Neural cell (in vitro differentiated cells): ENCODE results near the gene PCDHA1. TPM values are rescaled to one million over a fixed set of nuclear protein-coding genes. Genes with fewer than 3 reads are reported as not detected.

Experiments
- H2AFZ ChIP-seq: fragments of 200-600, 300-800 bp; sonication (generic), shearing (Covaris generic); 2 replicates; pipeline ENCODE4 v1.6.0; 2014; ENCODE audit warnings: low read depth, mild to moderate bottlenecking, antibody characterized with exemption, low read length, moderate library complexity
- H3F3A ChIP-seq: fragments of 200-600 bp; shearing (Covaris generic); 2 replicates; pipeline ENCODE4 v1.6.1; 2016; ENCODE audit warnings: mild to moderate bottlenecking, moderate library complexity, mixed read lengths, antibody characterized with exemption, low read length; ENCODE audit not compliant: insufficient read depth, poor library complexity, severe bottlenecking
- H3K27ac ChIP-seq: fragments of 200-600, 300-800 bp; sonication (generic), shearing (Covaris generic); 2 replicates; pipeline ENCODE4 v1.5.1; 2014; ENCODE audit warnings: mild to moderate bottlenecking, low read length, moderate library complexity
- H3K27me3 ChIP-seq: fragments of 300-800, 200-600 bp; sonication (generic), shearing (Covaris generic); 2 replicates; pipeline ENCODE4 v1.6.0; 2014; ENCODE audit warnings: mild to moderate bottlenecking, low read depth, low read length, moderate library complexity; ENCODE audit not compliant: insufficient read depth
- H3K36me3 ChIP-seq: fragments of 300-800, 200-600 bp; sonication (generic), shearing (Covaris generic); 2 replicates; pipeline ENCODE4 v1.5.1; 2014; ENCODE audit warnings: mild to moderate bottlenecking, antibody characterized with exemption, low read length, moderate library complexity; ENCODE audit not compliant: insufficient read depth
- H3K4me2 ChIP-seq: fragments of 300-800, 200-600 bp; sonication (generic), shearing (Covaris generic); 2 replicates; pipeline ENCODE4 v1.6.0; 2014; ENCODE audit warnings: mild to moderate bottlenecking, low read length
- H3K4me3 ChIP-seq: fragments of 300-800, 200-600 bp; sonication (generic), shearing (Covaris generic); 2 replicates; pipeline ENCODE4 v1.5.1; 2014; ENCODE audit warnings: mild to moderate bottlenecking, low read length, moderate library complexity
- H3K79me2 ChIP-seq: fragments of 200-600 bp; shearing (Covaris generic); replicated peaks from 2 replicates; pipeline ENCODE4 v1.6.0; 2014; ENCODE audit warnings: mild to moderate bottlenecking, low read length, moderate library complexity; ENCODE audit not compliant: insufficient read depth
- H3K9ac ChIP-seq: fragments of 300-800, 200-600 bp; sonication (generic), shearing (Covaris generic); 2 replicates; pipeline ENCODE4 v1.6.1; 2016; ENCODE audit warnings: mild to moderate bottlenecking, low read length, mixed read lengths
- H3K9me2 ChIP-seq: fragments of 200-600 bp; shearing (Covaris generic); 2 replicates; pipeline ENCODE4 v1.6.1; 2016; ENCODE audit warnings: mild to moderate bottlenecking, low read length, mixed read lengths; ENCODE audit not compliant: insufficient read depth
- H3K9me3 ChIP-seq: fragments of 200-600, 300-800 bp; sonication (generic), shearing (Covaris generic); 2 replicates; pipeline ENCODE4 v1.6.1; 2016; ENCODE audit warnings: mild to moderate bottlenecking, mixed run types, low read length, moderate library complexity, mixed read lengths
- H4K20me1 ChIP-seq: fragments of 200-600 bp; shearing (Covaris generic); 2 replicates; pipeline ENCODE4 v1.6.1; 2016; ENCODE audit warnings: mild to moderate bottlenecking, mixed run types; ENCODE audit not compliant: insufficient read depth
- EP300 ChIP-seq: fragments of 450-650 bp; conservative IDR thresholded peaks from 2 replicates; pipeline ENCODE4 v1.6.1; 2014; ENCODE audit warnings: antibody characterized with exemption, mild to moderate bottlenecking, moderate library complexity; ENCODE audit not compliant: poor library complexity, severe bottlenecking
- EZH2 ChIP-seq: fragments of 200-600, 300-800 bp; shearing (Covaris generic), sonication (generic); IDR thresholded peaks from 2 replicates; pipeline ENCODE4 v1.6.1; 2014; ENCODE audit warnings: antibody characterized with exemption, low read length, borderline replicate concordance, mild to moderate bottlenecking; ENCODE audit not compliant: insufficient read depth, poor library complexity, severe bottlenecking
- MXI1 ChIP-seq: fragments of 450-650 bp; conservative IDR thresholded peaks from 2 replicates; pipeline ENCODE4 v1.6.1; 2014; ENCODE audit warnings: antibody characterized with exemption, mild to moderate bottlenecking; ENCODE audit not compliant: poor library complexity, severe bottlenecking
- POLR2AphosphoS5 ChIP-seq: IDR thresholded peaks from 2 replicates; pipeline ENCODE4 v1.6.1; 2012
- RAD21 ChIP-seq: fragments of 450-650 bp; conservative IDR thresholded peaks from 2 replicates; pipeline ENCODE4 v1.6.1; 2014; ENCODE audit warnings: antibody characterized with exemption, mild to moderate bottlenecking, moderate library complexity
- SMC3 ChIP-seq: fragments of 450-650 bp; conservative IDR thresholded peaks from 2 replicates; pipeline ENCODE4 v1.6.1; 2014; ENCODE audit warnings: antibody characterized with exemption, mild to moderate bottlenecking, moderate library complexity; ENCODE audit not compliant: poor library complexity
- TAF1 ChIP-seq: IDR thresholded peaks from 2 replicates; pipeline ENCODE4 v1.6.1; 2012; ENCODE audit warnings: low read depth
- polyA minus RNA-seq: library from RNA; depleted of rRNA, polyadenylated mRNA; stranded (reverse); fragments of >200 nt; gene quantifications from 2 replicates; pipeline ENCODE4 v1.2.3, GENCODE V29; 2014
- polyA plus RNA-seq: library from polyadenylated mRNA; depleted of rRNA; stranded (reverse); fragments of >200 nt; gene quantifications from 2 replicates; pipeline ENCODE4 v1.2.3, GENCODE V29; 2014
- TF ChIP-seq, protein P1 (sequence below): fragments of 450-650 bp; IDR thresholded peaks from 2 replicates; pipeline ENCODE4 v1.5.1; 2014; ENCODE audit warnings: antibody characterized with exemption, mild to moderate bottlenecking, moderate library complexity; ENCODE audit not compliant: poor library complexity, severe bottlenecking
- TF ChIP-seq, protein P2 (sequence below): IDR thresholded peaks from 2 replicates; pipeline ENCODE4 v1.6.1; 2012; ENCODE audit warnings: borderline replicate concordance

Gene PCDHA1
- polyA plus RNA-seq (0.28 TPM in 1 of 2 replicates, not detected in the other), polyA minus RNA-seq (0.24 and 0.35 TPM in 2 replicates)

DNA sequence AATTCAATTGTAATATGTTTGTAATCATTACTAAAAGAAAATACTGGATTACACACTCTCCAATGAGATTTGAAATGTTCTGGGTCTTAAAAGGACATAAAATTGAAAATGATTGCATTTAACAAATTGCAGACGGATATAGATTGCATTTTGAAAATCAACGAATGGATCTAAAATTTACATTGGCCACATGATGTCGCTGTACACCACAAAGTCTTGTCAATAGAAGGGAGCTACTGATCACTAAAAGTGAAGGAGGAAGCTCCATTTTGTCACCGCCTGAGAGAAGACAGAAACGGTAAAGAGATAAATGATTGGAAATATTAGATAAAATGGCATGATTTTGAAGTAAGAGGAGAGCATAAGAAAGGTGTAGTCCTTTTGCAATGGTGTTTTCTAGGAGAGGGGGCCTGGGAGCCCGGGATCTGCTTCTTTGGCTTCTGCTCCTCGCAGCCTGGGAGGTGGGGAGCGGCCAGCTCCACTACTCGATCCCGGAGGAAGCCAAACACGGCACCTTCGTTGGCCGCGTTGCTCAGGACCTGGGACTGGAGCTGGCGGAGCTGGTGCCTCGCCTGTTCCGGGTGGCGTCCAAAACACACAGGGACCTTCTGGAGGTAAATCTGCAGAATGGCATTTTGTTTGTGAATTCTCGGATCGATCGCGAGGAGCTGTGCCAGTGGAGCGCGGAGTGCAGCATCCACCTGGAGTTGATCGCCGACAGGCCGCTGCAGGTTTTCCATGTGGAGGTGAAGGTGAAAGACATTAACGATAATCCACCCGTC is at the start of gene PCDHA1:
Gene PCDHA1, plus strand, starts transcription at position 236 of the 782 bp plus-strand sequence.
- H2AFZ ChIP-seq: no peak within 1 kb of the TSS
- H3K9me3 ChIP-seq: peaks cover 41% of the 10 kb centered on the region
- no peak within 1 kb of the TSS for H3K4me3 ChIP-seq
- no peaks in the 10 kb centered on the region for H4K20me1 ChIP-seq
- TF ChIP-seq MXI1 (no peak), POLR2AphosphoS5 (no peak), SMC3 (no peak), EZH2 (no peak), EP300 (no peak), TAF1 (no peak), RAD21 (no peak)
- TF ChIP-seq, protein P1, sequence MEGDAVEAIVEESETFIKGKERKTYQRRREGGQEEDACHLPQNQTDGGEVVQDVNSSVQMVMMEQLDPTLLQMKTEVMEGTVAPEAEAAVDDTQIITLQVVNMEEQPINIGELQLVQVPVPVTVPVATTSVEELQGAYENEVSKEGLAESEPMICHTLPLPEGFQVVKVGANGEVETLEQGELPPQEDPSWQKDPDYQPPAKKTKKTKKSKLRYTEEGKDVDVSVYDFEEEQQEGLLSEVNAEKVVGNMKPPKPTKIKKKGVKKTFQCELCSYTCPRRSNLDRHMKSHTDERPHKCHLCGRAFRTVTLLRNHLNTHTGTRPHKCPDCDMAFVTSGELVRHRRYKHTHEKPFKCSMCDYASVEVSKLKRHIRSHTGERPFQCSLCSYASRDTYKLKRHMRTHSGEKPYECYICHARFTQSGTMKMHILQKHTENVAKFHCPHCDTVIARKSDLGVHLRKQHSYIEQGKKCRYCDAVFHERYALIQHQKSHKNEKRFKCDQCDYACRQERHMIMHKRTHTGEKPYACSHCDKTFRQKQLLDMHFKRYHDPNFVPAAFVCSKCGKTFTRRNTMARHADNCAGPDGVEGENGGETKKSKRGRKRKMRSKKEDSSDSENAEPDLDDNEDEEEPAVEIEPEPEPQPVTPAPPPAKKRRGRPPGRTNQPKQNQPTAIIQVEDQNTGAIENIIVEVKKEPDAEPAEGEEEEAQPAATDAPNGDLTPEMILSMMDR: no peak
- TF ChIP-seq, protein P2, sequence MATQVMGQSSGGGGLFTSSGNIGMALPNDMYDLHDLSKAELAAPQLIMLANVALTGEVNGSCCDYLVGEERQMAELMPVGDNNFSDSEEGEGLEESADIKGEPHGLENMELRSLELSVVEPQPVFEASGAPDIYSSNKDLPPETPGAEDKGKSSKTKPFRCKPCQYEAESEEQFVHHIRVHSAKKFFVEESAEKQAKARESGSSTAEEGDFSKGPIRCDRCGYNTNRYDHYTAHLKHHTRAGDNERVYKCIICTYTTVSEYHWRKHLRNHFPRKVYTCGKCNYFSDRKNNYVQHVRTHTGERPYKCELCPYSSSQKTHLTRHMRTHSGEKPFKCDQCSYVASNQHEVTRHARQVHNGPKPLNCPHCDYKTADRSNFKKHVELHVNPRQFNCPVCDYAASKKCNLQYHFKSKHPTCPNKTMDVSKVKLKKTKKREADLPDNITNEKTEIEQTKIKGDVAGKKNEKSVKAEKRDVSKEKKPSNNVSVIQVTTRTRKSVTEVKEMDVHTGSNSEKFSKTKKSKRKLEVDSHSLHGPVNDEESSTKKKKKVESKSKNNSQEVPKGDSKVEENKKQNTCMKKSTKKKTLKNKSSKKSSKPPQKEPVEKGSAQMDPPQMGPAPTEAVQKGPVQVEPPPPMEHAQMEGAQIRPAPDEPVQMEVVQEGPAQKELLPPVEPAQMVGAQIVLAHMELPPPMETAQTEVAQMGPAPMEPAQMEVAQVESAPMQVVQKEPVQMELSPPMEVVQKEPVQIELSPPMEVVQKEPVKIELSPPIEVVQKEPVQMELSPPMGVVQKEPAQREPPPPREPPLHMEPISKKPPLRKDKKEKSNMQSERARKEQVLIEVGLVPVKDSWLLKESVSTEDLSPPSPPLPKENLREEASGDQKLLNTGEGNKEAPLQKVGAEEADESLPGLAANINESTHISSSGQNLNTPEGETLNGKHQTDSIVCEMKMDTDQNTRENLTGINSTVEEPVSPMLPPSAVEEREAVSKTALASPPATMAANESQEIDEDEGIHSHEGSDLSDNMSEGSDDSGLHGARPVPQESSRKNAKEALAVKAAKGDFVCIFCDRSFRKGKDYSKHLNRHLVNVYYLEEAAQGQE: no peak
- no peaks in the 10 kb centered on the region for H3K36me3 ChIP-seq
- H3K27me3 ChIP-seq: no peaks in the 10 kb centered on the region
- H3K9ac ChIP-seq: no peak within 1 kb of the TSS
- H3K9me2 ChIP-seq: no peaks in the 10 kb centered on the region
- no peak within 1 kb of the TSS for H3K4me2 ChIP-seq
- H3K27ac ChIP-seq: no peak within 1 kb of the TSS
- no peaks in the 10 kb centered on the region for H3F3A ChIP-seq
- H3K79me2 ChIP-seq: no peaks in the 10 kb centered on the region

DNA sequence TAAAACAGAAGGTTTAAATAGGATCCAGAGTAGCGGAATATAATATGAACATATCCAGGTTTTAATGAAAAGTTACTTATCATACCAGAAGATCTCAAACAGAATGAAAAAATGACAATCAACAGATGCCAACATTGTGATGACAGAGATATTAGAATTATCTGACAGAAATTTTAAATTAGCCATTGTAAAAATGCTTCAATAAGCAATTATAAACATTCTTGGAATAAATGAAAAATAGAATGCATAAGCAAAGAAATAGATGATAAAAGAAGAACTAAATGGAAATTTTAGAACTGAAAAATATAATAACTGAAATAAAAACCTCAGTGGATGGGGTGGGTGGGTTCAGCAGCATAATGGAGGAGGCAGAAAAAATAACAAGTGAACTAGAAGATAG is 48.5 kb upstream of the PCDHA1 start:
- no peak for TF ChIP-seq TAF1
- no peak for TF ChIP-seq MXI1
- no peak for TF ChIP-seq POLR2AphosphoS5
- TF ChIP-seq EP300: no peak
- TF ChIP-seq, protein P1: no peak
- TF ChIP-seq RAD21: no peak
- Histone ChIP-seq H3K9me2 (no peaks in the 10 kb centered on the region), H3K4me3 (no peak overlapping the region), H3K79me2 (no peaks in the 10 kb centered on the region), H3K4me2 (no peak overlapping the region), H3K9me3 (no peaks in the 10 kb centered on the region), H3K27ac (no peak overlapping the region), H2AFZ (no peak overlapping the region), H4K20me1 (no peaks in the 10 kb centered on the region), H3K9ac (no peak overlapping the region), H3F3A (no peaks in the 10 kb centered on the region), H3K27me3 (no peaks in the 10 kb centered on the region), H3K36me3 (no peaks in the 10 kb centered on the region)
